Measurements from ENCODE around the gene LRRC4C. TPM values are rescaled to one million over a fixed set of nuclear protein-coding genes. Genes with fewer than 3 reads are reported as not detected.
"Not testable (repeated sequence)": the region's sequence is repeated elsewhere in the genome, so short reads cannot be mapped to it uniquely, and the experiment has no call there.

LRRC4C gene
- polyA plus RNA-seq, 1 donor = 1.2 TPM

DNA sequence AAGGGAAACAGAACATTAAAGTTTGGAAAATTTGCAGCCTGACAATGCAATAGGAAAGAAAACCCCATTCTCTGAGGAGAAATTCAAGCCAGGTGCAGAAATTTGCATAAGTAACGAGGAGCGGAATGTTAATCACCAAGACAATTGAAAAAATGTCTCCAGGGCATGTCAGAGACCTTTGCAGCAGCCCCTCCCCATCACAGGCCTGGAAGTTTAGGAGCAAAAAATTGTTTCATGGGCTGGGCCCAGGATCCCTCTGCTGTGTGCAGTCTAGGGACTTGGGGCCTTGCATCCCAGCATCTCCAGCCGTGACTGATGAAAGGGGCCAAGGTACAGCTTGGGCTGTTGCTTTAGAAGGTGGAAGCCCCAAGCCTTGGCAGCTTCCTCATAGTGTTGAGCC is 780.2 kb downstream of the LRRC4C start:
- no peak for DNase-seq

DNA sequence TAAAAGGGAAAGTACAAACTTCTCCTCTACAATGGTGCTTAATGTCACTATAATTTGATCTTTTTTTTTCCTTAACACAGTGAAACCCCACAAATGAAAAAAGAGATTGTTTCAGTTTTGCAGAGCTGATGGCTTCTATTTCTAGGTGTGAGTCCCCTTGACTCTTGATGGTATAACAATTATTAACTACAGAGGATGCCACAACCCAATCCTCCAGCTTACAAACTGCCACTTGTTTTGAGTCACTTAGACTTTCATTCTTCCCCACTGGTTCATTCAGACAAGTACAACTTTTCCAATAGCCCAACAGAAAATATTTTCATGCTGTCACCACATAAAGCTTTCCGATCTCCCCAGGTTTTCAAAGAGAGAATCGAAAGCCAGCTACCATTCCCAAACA is 812.2 kb downstream of the LRRC4C start:
- DNase-seq = no peak

DNA sequence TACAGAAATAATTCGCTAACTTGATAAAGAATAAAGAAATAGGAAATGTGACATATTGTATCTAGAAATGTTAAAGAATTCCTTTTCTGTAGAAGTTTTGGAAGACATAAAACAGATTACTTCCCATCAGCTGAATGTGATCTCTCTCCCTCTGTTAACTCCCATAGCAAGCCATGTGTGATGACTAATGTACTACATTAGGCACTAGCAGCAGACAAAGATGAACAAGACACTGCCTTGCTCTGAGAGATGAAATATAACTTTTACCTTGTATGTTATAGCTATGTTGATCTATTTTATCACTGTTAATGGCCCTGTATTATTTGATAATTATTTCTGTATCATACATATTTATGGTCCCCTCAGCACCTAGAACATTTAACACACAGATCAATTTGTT is 817.2 kb downstream of the LRRC4C start:
- DNase-seq = no peak

DNA sequence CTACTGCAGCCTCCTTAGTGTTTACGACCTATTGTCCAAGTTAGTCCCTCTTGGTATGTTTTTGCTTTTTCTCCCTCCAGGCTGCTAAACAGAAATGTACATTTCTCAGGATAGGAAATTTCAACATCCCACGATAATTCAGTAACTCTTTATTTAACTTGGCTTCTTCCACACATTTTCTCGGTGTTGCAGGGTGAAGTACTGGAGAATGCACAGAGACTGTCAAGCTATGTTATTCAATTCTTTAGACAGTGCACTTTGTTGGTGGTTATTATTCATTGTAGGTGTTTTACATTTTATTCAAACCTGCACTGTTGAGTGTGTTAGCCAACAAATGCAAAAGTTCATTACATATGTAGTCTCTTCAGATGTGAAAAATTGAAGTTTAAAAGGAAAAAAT is 839.8 kb downstream of the LRRC4C start:
- DNase-seq = no peak

DNA sequence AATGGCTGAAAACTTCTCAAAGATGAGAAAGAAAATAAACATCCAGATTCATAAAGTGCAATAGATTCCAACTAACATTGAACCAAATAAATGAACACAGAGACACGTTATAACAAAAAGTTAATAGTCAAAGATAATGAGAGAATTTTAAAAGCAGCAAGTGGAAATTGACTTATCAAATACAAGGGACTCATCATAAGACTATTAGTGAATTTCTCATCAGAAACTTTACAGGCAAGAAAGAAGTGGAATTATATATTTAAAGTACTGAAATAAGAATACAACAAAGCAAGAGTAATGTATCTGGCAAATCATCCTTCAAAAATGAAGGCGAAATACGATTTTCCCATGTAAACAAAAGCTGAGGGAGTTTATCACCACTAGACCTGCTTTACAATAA is 852.7 kb downstream of the LRRC4C start:
- no peak for DNase-seq

DNA sequence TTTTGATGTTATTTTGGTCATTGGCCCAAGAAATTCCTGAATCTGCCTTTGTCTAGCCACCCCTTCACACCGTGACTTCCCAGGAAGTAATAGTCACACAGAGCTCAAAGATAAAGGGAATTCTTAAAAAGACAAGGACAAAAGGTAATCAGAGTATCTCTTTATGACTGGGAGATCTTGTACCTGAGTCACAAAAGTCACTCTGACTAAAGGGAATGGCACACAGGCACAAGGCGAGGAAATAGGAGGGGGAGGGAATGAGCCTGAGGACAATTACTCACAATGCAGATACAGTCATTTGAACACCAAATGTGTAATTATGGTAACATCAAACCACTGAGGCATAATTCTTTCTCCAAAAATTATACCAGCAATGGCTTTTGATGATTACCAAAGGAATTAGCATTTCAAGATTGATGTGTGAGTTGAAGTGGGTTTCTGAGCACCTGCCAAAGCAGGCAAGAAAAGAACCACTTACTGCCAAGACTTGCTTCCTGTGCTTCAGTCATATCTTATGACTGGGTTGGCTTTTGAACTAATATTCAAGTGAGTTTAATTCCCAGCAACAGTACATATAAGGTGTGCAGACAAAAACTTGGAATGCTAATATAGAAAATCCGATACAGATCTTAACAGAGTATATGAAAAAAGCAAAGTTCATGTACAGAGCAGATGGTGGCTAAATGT is 856.4 kb downstream of the LRRC4C start:
- DNase-seq = no peak

DNA sequence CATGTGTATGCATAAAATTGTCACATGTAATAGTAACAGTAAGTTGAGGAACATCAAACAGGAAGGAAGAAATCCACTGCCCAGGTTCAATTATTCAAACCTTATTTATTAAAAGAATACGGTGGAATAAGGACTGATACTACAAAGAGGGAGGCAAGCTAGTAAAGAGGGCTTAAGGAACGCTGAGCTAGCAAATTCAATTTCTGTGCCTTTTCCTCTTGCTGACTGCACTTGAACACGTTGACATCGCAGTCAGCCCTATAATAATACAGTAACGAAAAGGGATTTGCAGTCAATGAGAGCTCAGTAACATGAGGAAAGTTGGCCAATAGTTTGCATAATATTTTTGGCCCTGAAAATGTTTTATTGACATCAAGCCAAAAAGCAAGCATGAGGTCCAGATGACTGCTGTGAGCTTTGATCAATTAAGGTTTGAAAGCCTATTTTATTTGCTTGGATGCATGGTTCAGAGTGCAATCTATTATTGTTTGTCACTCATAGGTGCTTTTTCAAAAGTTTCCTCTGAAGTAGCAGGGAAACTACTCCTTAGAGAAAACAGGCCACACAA is 861.8 kb downstream of the LRRC4C start:
- peak; percentile 2 for DNase-seq

DNA sequence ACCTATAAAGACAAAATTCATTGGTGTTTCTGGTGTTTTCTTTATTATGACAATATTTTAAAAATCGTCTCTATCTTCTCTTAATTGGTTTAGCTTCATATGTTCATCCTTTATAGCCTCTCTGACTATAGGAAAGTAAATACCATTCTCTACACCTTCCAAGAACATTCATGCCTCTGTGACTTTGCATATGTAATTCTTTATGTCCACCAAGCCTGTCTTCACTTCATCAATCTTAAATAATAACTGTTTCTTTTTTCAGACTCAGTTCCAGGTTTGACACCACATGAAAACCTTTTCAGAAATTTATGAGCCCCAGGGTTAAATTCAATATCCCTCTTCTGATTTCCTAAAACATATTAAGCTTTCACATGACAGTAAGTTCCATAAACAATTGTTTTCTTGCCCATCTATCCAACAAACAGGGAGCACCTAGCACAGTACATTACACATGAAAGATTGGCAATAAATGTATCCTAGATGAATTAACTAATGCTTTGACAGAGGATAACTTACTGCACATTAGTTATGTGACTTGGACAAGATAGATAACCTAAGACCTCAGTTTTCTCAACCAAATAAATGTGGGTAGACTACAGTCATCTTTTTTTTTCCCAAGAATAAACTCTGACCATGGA is 886.1 kb downstream of the LRRC4C start:
- no peak for DNase-seq

DNA sequence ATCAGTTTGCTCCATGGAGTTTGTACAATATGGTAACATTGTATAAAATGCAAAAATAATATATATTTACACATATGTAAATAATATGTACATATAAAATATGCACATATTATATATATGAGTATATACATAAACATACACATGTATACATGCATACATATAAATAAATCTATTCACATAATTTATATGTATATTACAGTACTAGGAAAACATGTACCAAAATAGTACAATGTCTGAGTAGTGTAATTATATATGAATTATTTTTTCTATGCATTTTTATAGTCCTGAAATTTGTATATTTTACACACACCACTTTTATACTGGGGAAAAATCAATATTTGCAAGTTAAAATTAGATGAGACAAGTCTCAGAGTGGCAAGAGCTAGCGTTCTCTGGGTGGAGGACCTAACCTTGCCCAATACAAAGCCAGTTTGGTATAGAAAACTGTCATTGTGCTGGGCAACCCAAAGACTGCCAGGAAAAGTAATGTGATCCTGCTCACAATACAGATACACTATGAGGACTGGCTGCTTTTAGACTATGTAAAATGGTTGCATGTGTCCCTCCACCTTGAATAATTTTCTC is 889.4 kb downstream of the LRRC4C start:
- DNase-seq = no peak

DNA sequence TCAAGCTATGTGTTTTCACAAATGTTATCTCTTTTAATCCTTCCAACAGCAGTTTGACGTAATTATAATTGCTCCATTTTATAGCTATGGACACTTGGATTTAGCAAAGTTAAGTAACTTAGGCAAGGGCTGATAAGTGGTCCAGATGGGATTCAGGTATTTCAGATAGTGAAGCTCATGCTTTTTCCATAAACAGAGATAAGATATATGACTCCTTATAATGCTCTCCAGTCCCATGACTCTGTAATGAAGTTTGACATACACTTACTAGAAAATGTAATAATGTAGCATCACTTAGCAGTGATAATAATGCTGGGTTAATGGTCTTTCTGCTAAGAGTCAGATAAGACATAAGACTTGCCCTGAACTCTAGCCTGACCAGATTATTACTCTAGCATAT is 892.1 kb downstream of the LRRC4C start:
- DNase-seq = no peak

DNA sequence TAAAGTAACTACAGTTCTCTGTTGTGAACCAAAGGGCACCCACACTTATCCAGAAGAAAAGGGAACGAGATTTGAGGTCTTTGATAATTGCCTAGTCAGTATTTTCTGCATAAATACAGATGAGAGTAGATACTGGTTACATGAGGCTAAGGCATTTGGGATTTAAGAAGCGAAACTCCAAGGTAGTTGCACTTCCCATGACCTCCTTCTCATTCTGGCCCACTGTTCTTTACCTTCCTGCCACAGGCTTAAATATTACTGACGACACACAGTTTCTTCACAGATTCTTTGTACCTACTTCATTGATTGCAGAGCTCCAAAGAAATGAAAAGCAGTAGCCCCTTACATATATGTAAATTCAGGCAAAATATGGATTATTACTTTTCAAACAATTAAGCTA is 915.3 kb downstream of the LRRC4C start:
- DNase-seq = no peak

DNA sequence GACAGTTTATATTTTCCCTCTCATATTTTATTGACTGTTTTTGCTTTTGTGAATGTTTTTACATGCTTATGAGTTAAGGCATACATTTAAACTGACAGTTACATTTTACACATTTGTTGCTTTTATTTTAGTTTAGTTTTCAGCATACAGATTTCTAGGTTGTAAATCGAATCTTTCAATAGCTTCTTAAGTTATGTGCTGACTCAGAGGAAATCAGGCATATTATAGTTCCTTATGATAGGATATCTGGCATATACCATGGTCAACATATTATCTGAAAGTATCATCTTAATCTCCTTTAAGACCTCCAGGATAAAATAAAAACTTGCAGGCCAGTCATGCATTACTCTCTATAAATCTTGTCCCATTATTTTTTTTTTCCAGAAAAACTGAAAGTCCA is 916.6 kb downstream of the LRRC4C start:
- no peak for DNase-seq

DNA sequence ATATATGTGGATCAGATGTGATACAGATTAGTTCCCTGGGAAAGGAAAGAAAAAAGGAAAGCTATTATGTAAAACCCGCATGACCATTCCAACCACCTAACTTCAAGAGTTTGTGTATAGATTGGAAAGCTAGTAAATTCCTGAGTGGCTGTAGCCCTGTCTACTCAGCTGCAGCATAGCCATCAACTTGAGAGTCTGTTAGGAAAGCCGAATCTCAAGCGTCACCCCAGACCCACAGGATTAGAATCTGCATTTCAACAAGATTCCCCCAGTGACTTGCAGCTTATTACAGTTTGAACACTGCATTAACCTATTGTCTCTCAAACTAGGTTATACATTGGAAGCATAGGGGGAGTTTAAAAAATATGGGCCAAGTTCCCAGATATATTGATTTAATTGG is 921.7 kb downstream of the LRRC4C start:
- no peak for DNase-seq

DNA sequence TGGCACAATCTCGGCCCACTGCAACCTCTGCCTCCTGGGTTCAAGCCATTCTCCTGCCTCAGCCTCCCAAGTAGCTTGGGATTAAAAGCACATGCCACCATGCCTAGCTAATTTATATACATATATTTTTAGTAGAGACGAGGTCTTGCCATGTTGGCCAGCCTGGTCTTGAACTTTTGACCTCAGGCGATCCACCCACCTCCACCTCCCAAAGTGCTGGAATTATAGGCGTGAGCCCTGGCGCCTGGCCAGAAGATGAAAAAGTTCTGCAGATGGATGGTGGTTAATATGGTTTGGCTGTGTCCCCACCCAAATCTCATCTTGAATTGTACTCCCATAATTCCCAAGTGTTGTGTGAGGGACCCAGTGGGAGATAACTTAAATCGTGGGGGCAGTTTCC is 937.4 kb downstream of the LRRC4C start:
- not testable (repeated sequence) for DNase-seq

DNA sequence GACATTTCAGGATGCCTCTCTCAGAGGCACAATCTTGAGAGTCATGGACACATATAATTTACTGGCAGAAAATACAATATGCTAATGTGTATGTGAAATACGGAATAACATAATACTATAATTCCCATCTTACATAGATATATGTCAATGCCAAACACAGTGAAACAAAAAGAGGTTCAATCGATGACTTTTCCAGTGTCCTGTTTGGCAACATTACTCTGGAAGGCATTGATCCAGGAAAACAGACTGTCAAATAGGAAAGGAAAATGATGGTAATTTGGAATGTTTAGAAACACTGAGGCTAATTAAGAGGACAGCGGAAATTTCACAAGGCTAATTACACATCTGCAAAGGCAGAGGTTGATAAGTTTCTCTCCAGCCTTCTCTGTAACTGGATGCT is 942.3 kb downstream of the LRRC4C start:
- DNase-seq = no peak

DNA sequence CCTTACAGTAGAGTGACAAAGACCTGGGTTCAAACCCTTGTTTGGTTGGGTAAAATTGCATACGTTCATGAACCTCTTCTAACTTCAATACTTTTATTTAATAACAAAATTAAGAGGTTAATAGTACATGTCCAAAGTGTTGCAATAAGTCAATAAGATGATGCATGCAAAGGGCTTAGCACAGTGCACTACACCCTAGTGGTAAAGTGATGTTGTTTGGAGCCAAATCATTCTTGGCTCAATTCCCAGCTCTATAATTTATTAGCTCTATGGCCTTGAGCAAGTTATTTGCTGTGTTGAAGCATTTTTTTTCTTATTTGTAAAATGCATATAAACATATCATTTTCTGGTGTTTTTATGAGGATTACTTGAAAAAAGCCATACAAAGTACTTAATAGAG is 945.3 kb downstream of the LRRC4C start:
- no peak for DNase-seq

DNA sequence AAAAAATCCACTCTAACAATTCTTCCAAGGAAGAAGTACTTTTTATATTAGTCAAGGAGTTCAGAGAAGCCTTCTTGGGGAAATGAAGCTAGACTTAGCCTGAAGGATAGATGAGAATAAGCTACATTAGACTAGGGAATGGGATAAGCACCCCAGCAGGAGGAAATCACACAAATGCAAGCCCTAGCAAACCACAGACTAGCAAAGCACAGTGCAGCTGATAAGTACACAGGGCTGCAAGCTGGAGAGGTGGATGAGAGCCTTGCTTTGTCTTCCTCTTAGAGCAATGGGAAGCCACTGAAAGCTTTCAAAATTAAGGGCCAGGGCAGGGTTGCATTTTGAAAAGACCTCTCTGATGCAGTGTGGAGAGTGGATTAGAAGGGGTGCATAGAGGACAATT is 946.2 kb downstream of the LRRC4C start:
- DNase-seq = no peak

DNA sequence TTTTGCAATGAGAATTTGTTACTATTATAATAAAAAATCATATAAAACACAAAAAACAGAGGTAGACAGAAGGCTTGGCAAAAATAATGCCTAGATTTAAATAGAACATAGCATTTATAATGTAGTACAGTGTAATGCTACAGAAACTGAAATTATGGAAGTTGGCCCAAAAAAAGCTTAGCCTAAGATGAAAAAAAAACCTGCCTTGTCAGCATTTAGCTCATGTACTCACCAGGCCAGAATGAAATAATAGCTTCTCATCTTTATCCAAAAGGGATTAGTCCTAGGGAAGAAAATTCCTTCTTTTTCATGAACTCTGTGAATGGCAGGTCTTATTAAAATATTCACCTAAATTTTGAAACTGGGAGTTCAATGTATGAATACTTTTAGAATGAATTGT is 951.1 kb downstream of the LRRC4C start:
- DNase-seq = no peak

DNA sequence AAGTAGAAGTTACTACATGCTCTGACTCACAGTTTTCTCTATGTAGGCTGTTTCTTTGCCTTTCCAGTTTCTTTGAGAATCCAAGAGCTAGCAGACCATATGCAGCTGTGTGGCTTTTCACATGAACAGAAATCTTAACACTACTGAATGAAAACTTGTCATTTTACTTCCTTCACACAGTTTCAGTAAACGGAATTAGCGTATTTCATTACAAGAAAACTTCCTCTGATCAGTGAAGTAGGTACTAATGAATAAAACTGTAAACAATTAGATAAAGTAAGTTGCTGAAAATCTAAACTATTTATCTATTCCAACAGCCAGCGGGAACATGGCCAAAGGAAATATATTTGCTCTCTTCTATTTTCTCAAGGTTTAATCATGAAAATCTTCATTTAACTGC is 953.2 kb downstream of the LRRC4C start:
- no peak for DNase-seq

DNA sequence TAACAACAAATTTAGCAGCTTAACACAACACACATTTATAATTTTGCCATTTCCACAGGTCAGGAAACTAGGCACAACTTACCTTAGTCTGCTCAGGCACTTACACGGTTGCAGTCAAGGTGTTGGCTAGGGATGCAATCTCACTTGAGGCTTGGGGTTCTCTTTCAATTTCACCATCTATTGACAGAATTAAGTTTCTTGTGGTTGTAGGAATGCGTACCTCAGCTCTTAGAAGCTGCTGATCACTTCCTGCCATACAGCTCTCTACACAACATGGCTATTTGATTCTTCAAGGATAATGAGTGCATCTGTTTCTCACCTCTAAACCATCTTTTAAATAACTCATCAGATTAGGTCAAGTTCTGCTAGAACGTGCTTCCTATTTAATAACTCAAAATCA is 968.1 kb downstream of the LRRC4C start:
- no peak for DNase-seq

DNA sequence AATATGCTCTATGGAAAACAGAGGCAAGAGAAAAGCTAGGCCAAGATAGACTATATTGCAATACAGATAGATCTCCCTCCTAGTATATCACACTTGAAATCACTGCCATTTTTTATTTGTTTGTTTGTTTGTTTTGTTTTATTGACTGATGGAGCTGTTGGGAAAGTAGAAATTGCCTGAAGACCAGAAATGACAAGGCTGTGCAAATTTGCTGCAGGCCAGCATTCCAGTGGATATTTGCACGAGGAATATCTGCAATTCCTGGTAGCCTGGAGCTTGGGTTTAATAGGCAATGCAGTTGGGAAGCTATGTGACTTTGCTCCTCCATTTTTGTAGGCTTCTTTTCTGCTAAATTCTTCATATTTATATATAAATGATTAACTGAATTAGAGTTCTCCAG is 991.7 kb downstream of the LRRC4C start:
- no peak for DNase-seq

DNA sequence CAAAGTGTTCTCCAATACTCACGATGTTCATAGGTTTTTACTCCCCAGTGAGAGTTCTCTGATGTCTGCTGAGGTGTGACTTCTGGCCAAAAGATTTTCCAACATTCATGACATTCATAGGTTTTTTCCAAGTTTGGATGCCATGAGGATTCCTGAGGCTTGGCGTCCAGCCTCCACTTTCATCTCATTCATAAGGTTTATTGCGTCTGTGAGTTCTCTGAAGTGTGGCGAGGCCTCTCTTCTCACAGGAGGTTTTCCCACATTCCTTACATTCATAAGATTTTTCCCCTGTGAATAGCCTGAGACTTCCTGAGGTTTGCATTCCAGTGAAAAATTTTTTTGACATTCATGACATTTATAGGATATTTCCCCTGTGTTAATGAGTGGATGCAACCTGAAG is 1014.1 kb downstream of the LRRC4C start:
- DNase-seq = no peak

DNA sequence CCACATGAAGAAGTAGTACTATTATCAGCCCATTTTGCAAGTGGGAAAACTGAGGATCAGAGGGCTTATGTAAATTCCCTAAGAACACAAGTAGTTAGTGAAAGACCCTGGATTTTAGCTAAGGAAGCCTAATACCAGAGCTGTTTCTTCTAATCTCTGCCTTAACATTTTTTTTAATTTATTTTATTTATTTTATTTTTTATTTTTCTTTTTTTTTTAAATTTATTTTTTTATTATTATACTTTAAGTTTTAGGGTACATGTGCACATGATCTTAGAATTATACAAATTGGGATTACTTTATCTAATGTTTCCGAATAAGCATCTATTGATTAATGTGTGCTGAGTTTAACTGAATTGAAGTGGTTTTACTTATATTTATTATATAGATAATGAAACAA is 1015.3 kb downstream of the LRRC4C start:
- no peak for DNase-seq

DNA sequence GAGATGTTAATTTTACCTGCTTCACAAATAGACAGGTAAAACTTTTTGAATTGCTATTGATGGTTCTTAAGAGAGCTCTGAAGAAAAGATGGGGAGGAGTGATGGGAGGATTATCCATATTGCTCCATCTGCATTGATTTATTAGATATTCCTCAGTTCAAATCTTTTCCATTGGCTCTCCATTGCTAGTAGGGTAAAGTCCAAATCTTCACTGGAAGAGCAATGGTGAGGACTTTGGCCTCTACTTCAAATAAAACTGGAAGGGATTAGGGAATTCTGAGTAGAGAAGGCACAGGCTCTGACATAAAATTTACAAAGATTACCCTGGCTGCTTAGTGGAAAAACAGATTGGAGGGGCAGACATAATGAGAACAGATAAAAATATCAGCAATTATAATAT is 1024.1 kb downstream of the LRRC4C start:
- DNase-seq = no peak

All from hindlimb muscle (tissue), 1 donor.